NCI-H524 (cell line): Measurements from ENCODE around the gene MSX2.

Source experiments
- DNase-seq, 2 experiments: peaks; one replicate each; lab custom pipeline; 2025; lab: John Stamatoyannopoulos, UW

MSX2 gene

DNA sequence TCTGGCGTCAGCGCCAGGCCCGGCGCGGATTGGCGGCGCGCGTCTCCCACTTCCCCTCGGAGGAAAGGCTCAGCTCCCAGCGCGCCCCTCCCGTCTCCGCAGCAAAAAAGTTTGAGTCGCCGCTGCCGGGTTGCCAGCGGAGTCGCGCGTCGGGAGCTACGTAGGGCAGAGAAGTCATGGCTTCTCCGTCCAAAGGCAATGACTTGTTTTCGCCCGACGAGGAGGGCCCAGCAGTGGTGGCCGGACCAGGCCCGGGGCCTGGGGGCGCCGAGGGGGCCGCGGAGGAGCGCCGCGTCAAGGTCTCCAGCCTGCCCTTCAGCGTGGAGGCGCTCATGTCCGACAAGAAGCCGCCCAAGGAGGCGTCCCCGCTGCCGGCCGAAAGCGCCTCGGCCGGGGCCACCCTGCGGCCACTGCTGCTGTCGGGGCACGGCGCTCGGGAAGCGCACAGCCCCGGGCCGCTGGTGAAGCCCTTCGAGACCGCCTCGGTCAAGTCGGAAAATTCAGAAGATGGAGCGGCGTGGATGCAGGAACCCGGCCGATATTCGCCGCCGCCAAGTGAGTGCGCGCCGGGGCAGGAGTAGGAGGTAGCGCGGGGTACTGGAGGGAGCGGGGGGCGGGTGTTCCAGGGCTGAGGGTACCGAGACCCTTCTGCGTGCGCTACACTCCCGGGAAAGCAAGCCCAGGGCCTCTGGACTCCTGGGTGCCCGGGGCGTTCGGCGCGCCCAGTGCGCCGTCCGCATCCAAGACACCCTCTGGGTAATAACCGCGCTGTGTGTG is at the start of gene MSX2:
TSS of gene MSX2 (plus strand) at position 99 of the 777 bp plus-strand sequence. CDS start at position 177, 78 bp downstream.
- no peak for DNase-seq

DNA sequence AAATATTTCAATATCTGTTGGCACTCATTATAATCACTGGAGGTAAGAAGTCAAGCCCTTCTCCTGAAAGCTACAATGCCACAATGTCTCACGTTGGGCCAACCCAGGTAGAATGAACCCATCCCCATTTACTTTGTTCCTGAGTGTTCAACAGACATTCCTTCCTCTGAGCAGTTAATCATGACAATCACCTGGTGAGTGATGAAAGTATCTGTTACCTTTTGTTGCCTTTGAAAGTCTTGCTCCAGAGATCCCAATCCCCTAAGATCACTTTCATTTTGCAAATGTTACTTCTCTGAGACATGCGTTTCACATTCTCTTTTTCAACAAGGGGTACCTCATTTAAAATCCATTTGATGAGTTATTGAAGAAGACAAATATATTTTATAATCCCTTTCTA is 49.3 kb upstream of the MSX2 start:
- DNase-seq: no peak

DNA sequence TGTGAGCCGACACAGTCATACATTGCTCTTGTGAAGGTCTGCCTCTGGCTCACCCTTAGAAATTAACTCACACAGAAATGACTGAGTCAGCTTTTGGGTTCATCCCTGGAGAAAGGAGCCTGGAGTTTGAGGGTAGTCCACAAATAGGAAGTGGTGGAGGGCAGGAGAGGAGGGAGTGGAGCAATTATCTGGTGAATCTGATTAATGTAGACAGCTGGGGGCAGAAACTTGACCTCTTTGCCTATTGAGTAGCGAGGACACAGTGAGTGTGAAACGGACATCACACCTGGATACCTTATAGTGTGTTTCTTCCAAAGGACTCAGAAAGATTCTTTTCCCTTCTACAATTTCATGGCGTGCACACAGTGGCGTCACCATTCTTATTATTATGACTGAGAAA is 48.5 kb upstream of the MSX2 start:
- no peak for DNase-seq

DNA sequence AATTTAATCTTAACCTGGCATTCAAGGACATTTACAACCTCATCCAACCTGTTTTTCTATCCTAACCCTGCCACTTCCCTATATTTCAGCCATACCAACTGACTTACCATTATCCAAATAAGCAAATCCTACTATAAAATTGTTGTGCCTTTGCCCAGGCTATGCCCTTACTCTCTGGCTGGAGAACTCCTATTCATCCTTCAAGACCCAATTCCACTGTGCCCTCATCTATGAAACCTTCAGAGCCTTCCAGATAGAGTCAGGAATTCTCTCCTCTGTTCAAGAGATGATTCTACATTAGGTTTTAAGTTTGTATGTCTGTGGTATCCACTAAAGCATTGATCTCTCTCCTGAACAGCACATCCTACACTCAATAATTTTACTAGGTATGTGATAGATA is 46.3 kb upstream of the MSX2 start:
- DNase-seq: no peak

DNA sequence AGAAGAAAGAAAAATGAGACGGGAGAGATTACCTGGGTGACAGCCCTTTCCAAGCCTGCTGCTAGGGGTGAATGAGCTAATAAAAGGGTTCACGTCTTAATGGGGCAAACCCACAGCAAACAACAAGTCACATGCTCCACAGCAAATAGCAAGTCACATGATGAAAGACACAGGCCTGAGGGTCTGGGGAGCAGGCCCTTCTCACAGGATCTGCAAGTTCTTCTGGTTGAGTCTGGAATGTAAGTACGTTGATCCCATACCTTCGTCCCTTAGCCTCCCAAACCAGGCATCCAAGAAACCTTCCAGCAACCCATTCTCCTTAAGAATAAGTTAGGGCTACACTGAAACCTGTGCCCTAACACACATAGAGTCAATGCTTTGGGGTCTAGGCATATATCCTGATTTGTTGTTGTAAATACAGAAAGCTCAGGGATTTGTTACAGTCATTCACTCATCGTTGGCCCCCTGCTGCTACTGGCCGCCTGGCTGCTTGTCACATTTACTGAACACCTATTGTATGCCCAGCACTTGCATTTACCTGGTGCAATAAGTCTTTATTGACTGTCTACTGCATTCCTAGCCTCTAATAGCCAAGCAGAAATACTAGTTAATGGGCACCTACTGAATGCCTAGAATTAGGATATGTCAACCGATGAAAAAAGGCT is 43.3 kb upstream of the MSX2 start:
- DNase-seq: no peak

DNA sequence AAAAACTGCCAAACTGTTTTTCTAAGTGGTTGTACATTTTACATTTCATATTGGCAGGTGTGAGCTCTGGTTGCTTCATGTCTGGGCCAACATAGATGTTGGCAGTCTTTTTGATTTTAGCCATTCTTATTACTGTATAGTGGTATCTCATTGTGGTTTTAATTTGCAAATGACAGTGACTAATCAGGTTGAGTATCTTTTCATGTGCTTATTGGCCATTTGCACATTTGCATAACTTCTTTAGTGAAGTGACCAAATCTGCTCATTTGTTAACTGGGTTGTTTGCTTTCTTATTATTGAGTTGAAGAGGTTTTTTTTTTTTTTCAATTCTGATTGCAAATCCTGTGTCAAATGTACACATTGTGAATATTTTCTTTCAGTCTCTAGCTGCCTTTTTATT is 36.9 kb upstream of the MSX2 start:
- DNase-seq: no peak

DNA sequence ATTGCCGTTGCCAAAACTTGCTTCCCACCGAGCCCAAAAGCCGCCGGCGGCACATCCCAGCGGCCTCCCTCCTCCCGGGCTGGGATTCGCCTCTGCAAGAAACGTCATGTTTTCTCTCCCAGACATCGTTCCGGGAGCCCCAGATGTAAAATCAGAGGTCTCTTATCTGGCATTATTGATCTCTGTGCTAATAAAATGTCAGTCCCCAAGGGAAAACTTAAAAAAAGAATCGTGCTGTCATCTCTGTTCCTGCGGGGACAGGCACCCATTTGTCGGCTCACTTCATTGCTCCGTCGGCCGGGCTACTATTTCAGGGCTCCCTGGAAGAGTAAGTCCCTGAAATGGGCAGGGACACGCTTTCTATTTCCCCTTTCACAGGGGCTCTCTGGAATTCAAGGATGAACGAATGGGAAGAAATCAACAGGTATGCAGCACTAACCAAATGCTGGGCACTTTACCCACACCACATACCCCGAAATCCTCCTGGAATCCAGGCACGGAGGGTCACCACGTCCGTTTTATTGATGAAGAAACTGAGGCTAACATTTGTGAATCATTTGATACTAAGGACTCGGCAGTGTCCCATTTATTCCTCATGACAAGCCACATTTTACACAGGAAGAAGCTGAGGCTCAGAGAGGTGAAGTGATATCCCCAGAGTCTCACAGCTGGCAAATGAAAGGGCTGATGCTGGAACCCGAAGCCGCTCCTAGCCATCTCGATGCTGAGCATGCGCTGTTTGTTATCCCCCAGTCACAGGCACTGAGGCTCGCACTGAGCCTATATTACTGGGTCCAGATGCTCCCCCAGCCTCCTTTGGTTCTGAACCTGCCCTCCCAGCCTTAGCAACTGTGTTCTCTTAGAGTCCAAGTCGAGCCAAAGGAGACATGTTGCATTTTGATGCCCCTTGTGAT is 35.7 kb upstream of the MSX2 start:
- DNase-seq: no peak

DNA sequence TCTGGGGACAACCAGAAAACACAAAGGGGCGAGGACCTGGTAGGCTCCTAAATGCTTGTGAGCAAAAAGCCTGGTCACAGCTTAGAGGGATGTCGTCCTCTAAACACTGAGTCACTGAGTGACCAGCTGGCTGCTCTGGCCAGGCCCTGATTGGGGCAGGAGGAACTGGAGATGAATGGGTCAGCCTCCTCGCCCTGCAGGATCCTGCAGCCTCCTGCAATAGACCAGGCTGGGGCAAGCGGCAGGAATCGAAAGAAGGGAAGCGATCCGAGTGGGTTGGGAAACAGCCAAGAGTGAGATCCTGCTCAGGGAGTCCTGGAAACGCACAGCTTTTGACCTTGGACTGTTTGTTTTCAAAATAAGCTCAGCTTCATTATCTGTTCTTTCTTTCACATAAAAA is 34.1 kb upstream of the MSX2 start:
- no peak for DNase-seq

DNA sequence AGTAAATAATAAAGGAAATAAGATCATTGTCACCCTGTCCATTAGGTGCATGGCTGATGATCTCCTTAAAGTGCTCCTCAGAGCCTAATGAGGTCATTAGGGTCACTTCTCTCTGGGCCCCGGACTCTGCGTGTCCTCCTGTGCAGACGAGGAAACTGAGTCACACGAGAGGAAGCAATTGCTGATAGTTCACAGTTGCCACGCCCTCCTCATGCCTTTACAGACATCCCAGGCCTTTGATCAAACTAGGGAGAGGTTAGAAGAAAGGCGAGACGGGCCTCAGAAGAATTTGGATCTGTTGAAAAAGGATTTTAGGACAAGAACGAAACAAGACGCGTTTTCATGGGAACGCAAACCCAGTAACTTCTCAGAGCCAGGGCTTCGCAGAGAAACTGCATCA is 32.0 kb upstream of the MSX2 start:
- no peak for DNase-seq

DNA sequence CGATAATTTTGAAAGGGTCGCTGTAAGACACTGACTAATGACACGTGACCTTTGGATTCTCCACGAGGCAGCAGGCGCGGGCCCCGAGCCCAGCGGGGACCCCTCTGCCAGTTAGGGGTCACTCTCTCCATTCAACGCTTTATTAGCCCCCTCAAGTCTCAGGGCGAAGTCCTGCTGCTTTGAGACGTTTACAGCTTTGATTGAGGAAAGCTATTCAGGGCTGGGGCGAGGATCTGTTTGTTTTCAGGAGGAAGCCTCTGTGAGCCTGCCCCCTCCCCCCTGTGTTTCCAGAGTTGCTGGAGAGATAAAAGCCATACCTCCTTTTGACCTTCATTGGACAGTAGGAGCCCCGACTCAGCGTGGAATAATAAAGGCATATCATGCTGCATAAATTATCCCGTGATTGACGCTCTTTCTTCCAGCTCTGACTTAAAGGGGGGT is 31.4 kb upstream of the MSX2 start:
- no peak for DNase-seq

DNA sequence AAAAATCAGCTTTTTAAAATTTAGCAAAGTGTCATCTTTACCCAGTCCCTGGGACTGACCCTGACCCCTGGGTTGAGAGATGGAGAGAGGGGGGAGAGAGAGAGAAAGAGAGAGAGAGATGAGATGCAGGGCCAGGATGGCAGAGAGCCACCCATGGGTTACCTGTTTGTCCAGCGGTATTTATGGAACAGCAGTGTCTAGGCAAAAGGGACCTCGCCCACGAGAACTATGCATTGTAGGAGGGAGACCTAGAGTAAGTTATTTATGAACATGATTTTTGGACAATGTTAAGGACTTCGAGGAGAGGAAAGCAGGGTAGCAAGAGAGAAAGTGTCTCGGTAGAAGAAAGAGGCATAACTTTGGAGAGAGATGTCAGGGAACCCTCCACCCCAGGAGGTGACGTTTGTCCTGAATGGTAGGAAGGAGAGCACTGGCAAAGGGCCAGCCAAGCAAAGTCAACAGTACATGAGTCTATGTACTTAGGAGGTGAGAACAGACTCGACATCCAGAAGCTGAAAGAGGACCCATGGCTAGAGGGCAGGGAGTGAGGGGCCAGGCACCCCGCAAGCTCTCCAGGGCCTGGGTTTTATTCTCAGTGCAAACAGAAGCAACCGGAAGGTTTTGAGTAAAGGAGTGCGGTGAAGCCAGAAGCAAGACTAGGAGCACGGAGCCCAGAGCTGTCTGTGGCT is 30.5 kb upstream of the MSX2 start:
- no peak for DNase-seq

DNA sequence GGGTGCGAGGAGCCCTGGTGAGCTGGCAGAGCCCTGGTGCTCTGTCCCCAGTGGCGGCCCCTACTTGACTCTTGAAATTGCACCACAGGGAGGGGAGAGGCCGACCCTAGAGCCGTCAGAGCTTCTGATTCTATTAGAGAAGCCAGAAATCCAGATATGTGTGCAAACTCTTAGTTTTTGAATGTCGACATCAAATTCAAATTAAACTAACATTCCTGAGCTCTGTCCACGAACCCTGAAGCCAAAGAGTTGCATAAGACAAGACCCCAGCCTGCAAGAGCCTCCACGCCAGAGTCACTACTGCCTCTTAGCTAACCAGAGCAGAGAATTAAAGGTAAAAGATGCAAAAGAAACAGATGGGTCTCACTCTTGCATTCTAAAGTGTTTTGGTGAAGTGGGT is 29.8 kb upstream of the MSX2 start:
- DNase-seq: no peak

DNA sequence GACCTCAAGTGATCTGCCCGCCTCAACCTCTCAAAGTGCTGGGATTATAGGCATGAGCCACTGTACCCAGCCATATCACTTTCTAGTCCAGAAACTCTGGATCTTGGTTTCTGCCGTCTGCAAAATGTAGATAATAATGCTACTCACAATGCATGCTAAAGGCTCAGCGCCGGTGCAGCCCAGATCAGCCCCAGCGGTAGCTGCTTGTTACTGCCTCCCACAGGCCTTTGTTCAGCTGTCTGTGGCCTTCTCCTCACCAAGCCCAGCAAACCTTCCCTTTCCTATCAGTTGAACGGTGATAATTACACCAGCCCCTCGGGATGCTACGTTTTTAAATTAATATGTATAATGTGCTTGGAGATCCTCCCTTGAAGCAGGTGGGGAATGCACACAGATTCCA is 26.2 kb upstream of the MSX2 start:
- DNase-seq: no peak

DNA sequence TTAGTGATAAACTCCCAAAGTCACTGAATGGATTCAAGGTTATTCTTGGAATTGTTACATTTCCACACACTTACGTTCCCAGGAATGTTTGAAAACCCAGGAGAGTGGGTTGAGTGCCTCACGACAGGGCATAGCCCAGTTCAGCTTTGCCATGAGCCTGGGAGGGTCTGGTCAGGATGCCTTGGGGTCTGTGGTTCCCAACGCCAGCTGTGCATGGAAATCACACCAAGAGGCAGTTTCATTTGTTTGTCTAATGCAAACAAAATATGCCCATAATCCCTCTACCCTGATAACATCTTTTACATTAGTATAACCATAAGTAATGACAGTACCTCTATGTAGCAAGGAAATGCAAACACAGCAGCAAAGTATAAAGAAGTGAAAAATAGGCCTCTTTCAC is 25.3 kb upstream of the MSX2 start:
- DNase-seq: no peak

DNA sequence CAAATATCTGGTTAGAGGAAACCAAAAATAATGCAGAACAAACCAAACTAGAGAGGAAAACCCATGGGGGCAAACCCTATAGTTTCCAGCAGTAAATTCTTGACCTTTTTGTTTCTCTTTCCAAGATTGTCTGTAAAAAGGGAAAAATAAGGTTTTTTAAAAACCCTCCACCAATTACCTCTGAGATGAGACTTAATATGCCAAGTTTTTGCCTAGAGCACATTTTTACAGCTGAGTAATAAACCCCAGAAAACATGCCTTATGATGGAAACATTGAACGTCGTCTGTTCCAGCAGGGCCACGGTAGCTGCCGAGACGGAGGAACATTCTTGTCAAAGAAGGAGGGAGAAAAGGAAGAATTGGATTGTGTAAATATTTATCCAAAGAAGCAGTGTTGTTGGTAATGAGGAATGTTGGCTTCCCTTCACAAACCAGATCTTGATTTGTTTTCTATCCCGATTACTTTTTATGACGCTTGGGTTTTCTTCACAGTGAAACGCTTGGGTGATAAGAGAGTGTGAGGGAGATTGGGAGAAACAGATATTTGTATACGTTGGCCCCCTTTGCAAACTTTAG is 17.3 kb upstream of the MSX2 start:
- DNase-seq: no peak

DNA sequence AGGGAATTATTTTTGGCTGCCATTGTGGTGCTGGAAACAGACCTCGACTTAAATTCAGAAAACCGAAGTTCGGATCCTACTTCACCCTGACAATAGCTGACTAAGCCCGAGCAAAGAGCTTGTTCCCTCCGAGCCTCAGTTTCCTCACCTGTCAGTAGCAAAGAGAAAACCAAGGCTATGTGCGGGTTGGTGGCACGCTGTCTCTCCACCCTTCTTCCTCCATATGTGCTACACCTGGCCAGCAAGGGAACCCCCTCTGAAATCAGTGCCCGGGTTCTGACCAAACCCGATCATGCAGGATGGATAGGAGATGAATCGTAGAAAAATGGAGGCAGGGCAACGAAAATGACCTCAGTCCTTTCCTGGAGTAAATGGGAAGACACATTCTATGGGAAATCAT is 16.7 kb upstream of the MSX2 start:
- DNase-seq: no peak

DNA sequence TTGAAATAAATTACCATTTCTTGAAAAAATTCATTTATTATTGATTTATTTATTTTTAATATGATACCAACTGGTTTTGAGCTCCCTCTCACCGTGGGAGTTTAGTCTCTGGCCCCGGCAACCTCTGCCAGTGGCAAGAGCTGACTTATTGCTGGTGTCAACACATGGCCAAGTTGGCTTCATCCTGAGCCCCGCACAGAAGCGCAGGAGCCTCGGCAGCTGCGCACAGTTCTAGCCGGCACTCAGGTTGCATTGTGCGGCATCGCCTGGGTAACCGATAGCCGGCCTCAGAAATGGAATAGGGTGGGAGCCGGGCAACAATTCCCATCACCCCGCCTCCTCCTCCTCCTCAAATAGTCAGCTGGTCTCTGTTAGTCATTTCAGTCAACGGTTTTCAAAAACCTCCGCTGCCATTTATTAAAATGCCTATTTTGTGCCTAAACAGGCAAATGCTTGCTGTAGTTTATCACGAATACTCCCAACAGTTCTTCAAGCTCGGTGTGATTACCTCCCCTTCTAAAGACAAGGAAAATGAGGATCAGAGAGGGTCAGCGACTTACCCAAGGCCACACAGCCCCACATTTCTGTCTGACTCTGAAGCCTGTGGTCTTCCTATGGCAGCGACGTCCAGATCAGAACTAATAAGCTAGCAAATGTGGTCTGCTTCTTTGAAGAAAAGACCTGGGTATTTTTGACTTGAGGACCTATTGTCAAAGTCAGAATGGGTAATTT is 15.7 kb upstream of the MSX2 start:
- no peak for DNase-seq

DNA sequence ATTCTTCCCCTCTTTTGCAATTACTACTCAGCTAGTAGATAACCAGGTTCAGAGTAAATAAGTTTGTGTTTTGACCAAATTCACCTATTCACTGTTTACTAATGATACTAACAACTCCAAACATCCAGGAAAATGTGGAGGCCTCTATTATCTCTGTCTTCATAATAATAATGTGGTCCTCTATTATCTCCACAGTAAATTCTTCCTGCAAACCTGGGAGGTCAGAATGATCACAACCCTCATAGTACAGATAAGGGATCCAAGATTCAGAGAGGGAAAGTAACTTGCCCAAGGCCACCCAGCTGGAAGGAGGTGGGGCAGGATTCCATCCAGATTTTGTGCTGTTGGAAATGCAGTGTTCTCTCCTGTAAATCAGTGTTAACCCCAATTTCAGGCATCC is 9.6 kb upstream of the MSX2 start:
- no peak for DNase-seq

DNA sequence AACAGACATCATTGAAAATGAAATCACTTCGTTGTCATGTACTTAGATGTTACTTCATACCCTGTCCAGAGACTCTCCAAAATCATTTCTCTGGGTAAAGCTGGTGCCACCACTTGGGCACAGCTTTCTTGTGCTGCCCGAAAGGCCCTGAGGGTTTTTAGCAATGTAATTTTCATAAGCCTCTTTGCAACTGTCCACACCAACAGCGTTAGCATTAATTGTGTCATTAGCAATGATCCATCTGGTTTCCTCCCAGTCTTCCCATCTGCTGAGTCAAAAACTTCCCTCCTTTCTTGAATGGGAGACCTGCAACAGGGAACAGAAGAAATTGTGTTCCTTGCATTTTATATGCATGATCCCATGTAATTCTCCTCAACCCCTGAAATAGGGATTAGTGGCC is 8.6 kb upstream of the MSX2 start:
- peak in 1 of 2 experiments; percentile 34 for DNase-seq

DNA sequence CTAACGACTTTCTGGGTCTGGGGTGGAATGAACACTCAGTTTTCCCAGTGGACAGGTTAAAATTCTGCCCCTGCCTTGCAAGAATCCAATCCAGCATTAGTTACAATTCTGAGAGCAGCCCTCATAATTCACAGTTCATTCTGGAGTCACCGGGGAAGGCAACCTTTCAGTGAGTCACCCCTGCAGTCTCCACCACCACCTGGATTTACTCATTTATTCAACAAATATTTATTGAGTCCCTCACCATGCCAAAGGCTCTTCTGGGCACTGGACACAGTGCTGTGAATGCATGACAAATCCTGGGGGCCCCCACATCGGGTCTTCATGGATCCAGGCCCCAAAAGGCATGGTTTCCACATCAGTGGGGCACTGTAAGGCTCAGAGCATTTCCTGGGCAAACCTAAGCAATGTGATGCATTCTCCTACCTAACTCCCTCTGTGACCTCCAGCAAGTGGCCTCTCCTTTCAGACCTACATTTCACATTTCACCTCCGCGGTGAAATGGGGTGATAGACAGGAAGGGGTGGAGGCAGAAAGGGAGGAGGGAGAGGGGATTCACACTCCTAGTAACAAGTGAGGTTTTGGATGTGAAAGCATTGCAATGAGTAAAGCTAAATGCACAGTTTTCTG is 6.4 kb upstream of the MSX2 start:
- no peak for DNase-seq
